ENCODE results near the gene YIPF6.
A peak's percentile ranks its signal among the peaks of the same experiment; 100 is the strongest.
"Not testable (repeated sequence)": the region's sequence is repeated elsewhere in the genome, so short reads cannot be mapped to it uniquely, and the experiment has no call there.

The YIPF6 gene

GRCh38 chrX:68498508-68499379 lies at the start of gene YIPF6:
Gene YIPF6, plus strand, starts transcription at chrX:68499051. Its CDS starts 16 bp downstream, at chrX:68499067.
- peak; percentile 66 for DNase-seq (ENCODE audit: low spot score)

GRCh38 chrX:68451720-68452119 lies 47.1 kb upstream of the YIPF6 start:
- DNase-seq (ENCODE audit: low spot score): no peak

GRCh38 chrX:68454476-68455150 lies 44.2 kb upstream of the YIPF6 start:
- no peak for DNase-seq (ENCODE audit: low spot score)

GRCh38 chrX:68455151-68455510 lies 43.7 kb upstream of the YIPF6 start:
- DNase-seq (ENCODE audit: low spot score): no peak

GRCh38 chrX:68461093-68461492 lies 37.8 kb upstream of the YIPF6 start:
- DNase-seq (ENCODE audit: low spot score): no peak

GRCh38 chrX:68461576-68461975 lies 37.3 kb upstream of the YIPF6 start:
- no peak for DNase-seq (ENCODE audit: low spot score)

GRCh38 chrX:68462197-68462596 lies 36.7 kb upstream of the YIPF6 start:
- DNase-seq (ENCODE audit: low spot score): no peak

- DNase-seq (ENCODE audit: low spot score): peak; percentile 58
These were observed 36.2 kb upstream of the YIPF6 start for GRCh38 chrX:68462653-68463052.

GRCh38 chrX:68463880-68464279 lies 35.0 kb upstream of the YIPF6 start:
- DNase-seq (ENCODE audit: low spot score): no peak

- no peak for DNase-seq (ENCODE audit: low spot score)
These were observed 34.1 kb upstream of the YIPF6 start for GRCh38 chrX:68464796-68465195.

GRCh38 chrX:68480969-68481368 lies 17.9 kb upstream of the YIPF6 start:
- no peak for DNase-seq (ENCODE audit: low spot score)

- not testable (repeated sequence) for DNase-seq (ENCODE audit: low spot score)
These were observed 12.7 kb upstream of the YIPF6 start for GRCh38 chrX:68486198-68486597.

- DNase-seq (ENCODE audit: low spot score): no peak
These were observed 11.6 kb upstream of the YIPF6 start for GRCh38 chrX:68487254-68487653.

GRCh38 chrX:68487924-68488323 lies 10.9 kb upstream of the YIPF6 start:
- DNase-seq (ENCODE audit: low spot score): no peak

- no peak for DNase-seq (ENCODE audit: low spot score)
These were observed 10.2 kb upstream of the YIPF6 start for GRCh38 chrX:68488657-68489056.

GRCh38 chrX:68490644-68491043 lies 8.2 kb upstream of the YIPF6 start:
- peak; percentile 39 for DNase-seq (ENCODE audit: low spot score)

GRCh38 chrX:68492583-68492982 lies 6.3 kb upstream of the YIPF6 start:
- no peak for DNase-seq (ENCODE audit: low spot score)

GRCh38 chrX:68493776-68494175 lies 5.1 kb upstream of the YIPF6 start:
- not testable (repeated sequence) for DNase-seq (ENCODE audit: low spot score)

GRCh38 chrX:68498044-68498507 lies 775 bp upstream of the YIPF6 start:
- no peak for DNase-seq (ENCODE audit: low spot score)

- no peak for DNase-seq (ENCODE audit: low spot score)
These were observed 973 bp downstream of the YIPF6 start for GRCh38 chrX:68499543-68500504.

GRCh38 chrX:68503836-68504636 lies 5.2 kb downstream of the YIPF6 start:
- no peak for DNase-seq (ENCODE audit: low spot score)

Measured in SW480 (cell line).